WTC11 (cell line): ENCODE results near the gene SHANK1. TPM values are rescaled to one million over a fixed set of nuclear protein-coding genes. Genes with fewer than 3 reads are reported as not detected.

Source experiments
- ATAC-seq: fragments of 200-7000 bp; cut with Tn5 transposase; 2 replicates; pipeline ENCODE4 v1.10.0; 2021; ENCODE audit warnings: mild to moderate bottlenecking, moderate library complexity
- CTCF ChIA-PET: fragments of 300-600 bp; sonication (Branson Sonifier 250); formaldehyde crosslinking; loops from one replicate; lab custom pipeline; 2021; ENCODE audit warnings: antibody characterized with exemption; lab: Charles Lee
- POLR2A ChIA-PET: fragments of 350-600 bp; sonication (Branson Sonifier 250); formaldehyde crosslinking; loops from one replicate; lab custom pipeline; 2021; ENCODE audit warnings: antibody characterized with exemption; lab: Charles Lee
- DNase-seq: peaks from one replicate; pipeline ENCODE4 v3.0.0; 2021; ENCODE audit warnings: low spot score
- H3K27ac Mint-ChIP-seq: 2 replicates; pipeline ENCODE4 v1.8.0; 2021; ENCODE audit warnings: mixed read lengths
- H3K27me3 Mint-ChIP-seq: 2 replicates; pipeline ENCODE4 v1.8.0; 2021; ENCODE audit warnings: low read depth, mild to moderate bottlenecking, moderate library complexity, mixed read lengths
- H3K36me3 Mint-ChIP-seq: 2 replicates; pipeline ENCODE4 v1.8.0; 2021; ENCODE audit warnings: mixed read lengths
- H3K4me1 Mint-ChIP-seq: 2 replicates; pipeline ENCODE4 v1.8.0; 2022; ENCODE audit warnings: mixed read lengths
- H3K4me3 Mint-ChIP-seq: 2 replicates; pipeline ENCODE4 v1.8.0; 2021; ENCODE audit warnings: mild to moderate bottlenecking, moderate library complexity, mixed read lengths
- H3K9me3 Mint-ChIP-seq: 2 replicates; pipeline ENCODE4 v1.8.0; 2021; ENCODE audit warnings: mixed read lengths
- CREB1 ChIP-seq: sonication (generic); formaldehyde crosslinking; IDR thresholded peaks from 2 replicates; pipeline ENCODE4 v1.8.0; 2023; ENCODE audit warnings: mild to moderate bottlenecking, missing genetic modification reagents
- EMX1 ChIP-seq: fragments of 250-450 bp; sonication (Bioruptor Pico); IDR thresholded peaks from 2 replicates; pipeline ENCODE4 v1.8.0; 2021; ENCODE audit warnings: mild to moderate bottlenecking
- ETV6 ChIP-seq: sonication (generic); formaldehyde crosslinking; IDR thresholded peaks from 2 replicates; pipeline ENCODE4 v1.8.1; 2022; ENCODE audit warnings: mild to moderate bottlenecking, missing genetic modification reagents
- FOXK1 ChIP-seq: sonication (generic); formaldehyde crosslinking; IDR thresholded peaks from 2 replicates; pipeline ENCODE4 v1.8.0; 2022; ENCODE audit warnings: mild to moderate bottlenecking, moderate library complexity, missing genetic modification reagents
- FOXP1 ChIP-seq: sonication (generic); formaldehyde crosslinking; IDR thresholded peaks from 2 replicates; pipeline ENCODE4 v1.8.0; 2022; ENCODE audit warnings: missing genetic modification reagents, mild to moderate bottlenecking, moderate library complexity, borderline replicate concordance
- NFYB ChIP-seq: sonication (generic); formaldehyde crosslinking; conservative IDR thresholded peaks from 2 replicates; pipeline ENCODE4 v1.8.0; 2022; ENCODE audit warnings: low read depth, missing genetic modification reagents
- SP1 ChIP-seq: sonication (generic); formaldehyde crosslinking; conservative IDR thresholded peaks from 2 replicates; pipeline ENCODE4 v1.8.1; 2022; ENCODE audit warnings: missing genetic modification reagents
- TCF7 ChIP-seq: sonication (generic); formaldehyde crosslinking; IDR thresholded peaks from 2 replicates; pipeline ENCODE4 v1.8.0; 2022; ENCODE audit warnings: mild to moderate bottlenecking, low read depth, missing genetic modification reagents, moderate library complexity
- ZNF232 ChIP-seq: sonication (generic); formaldehyde crosslinking; IDR thresholded peaks from 2 replicates; pipeline ENCODE4 v1.8.0; 2022; ENCODE audit warnings: mild to moderate bottlenecking, missing genetic modification reagents
- total RNA-seq: library from RNA; stranded (reverse); gene quantifications from 3 replicates; pipeline ENCODE4 v1.2.3, GENCODE V29; 2021
- TF ChIP-seq, protein P1 (sequence below): sonication (generic); formaldehyde crosslinking; IDR thresholded peaks from 2 replicates; pipeline ENCODE4 v1.8.1; 2023; ENCODE audit warnings: mild to moderate bottlenecking, missing genetic modification reagents, moderate library complexity
- TF ChIP-seq, protein P2 (sequence below): sonication (generic); formaldehyde crosslinking; IDR thresholded peaks from 2 replicates; pipeline ENCODE4 v1.8.1; 2023; ENCODE audit warnings: mild to moderate bottlenecking, moderate library complexity, missing genetic modification reagents
- TF ChIP-seq, protein P3 (sequence below): sonication (generic); formaldehyde crosslinking; IDR thresholded peaks from 2 replicates; pipeline ENCODE4 v1.8.0; 2022; ENCODE audit warnings: mild to moderate bottlenecking, missing genetic modification reagents
- TF ChIP-seq, protein P4 (sequence below): sonication (generic); formaldehyde crosslinking; IDR thresholded peaks from 2 replicates; pipeline ENCODE4 v1.8.0; 2022; ENCODE audit warnings: mild to moderate bottlenecking, missing genetic modification reagents
- TF ChIP-seq, protein P5 (sequence below): sonication (generic); formaldehyde crosslinking; IDR thresholded peaks from 2 replicates; pipeline ENCODE4 v1.8.1; 2023; ENCODE audit warnings: mild to moderate bottlenecking, missing genetic modification reagents
- TF ChIP-seq, protein P6 (sequence below): sonication (generic); formaldehyde crosslinking; IDR thresholded peaks from 2 replicates; pipeline ENCODE4 v1.8.1; 2022; ENCODE audit warnings: missing genetic modification reagents, borderline replicate concordance
- TF ChIP-seq, protein P7 (sequence below): sonication (generic); formaldehyde crosslinking; IDR thresholded peaks from 2 replicates; pipeline ENCODE4 v1.8.0; 2022; ENCODE audit warnings: mild to moderate bottlenecking, missing genetic modification reagents
- TF ChIP-seq, protein P8 (sequence below): sonication (generic); formaldehyde crosslinking; IDR thresholded peaks from 2 replicates; pipeline ENCODE4 v1.8.1; 2023; ENCODE audit warnings: mild to moderate bottlenecking, missing genetic modification reagents

The SHANK1 gene
- total RNA-seq, 1 experiment from 2014 or later: 8.7 TPM

DNA sequence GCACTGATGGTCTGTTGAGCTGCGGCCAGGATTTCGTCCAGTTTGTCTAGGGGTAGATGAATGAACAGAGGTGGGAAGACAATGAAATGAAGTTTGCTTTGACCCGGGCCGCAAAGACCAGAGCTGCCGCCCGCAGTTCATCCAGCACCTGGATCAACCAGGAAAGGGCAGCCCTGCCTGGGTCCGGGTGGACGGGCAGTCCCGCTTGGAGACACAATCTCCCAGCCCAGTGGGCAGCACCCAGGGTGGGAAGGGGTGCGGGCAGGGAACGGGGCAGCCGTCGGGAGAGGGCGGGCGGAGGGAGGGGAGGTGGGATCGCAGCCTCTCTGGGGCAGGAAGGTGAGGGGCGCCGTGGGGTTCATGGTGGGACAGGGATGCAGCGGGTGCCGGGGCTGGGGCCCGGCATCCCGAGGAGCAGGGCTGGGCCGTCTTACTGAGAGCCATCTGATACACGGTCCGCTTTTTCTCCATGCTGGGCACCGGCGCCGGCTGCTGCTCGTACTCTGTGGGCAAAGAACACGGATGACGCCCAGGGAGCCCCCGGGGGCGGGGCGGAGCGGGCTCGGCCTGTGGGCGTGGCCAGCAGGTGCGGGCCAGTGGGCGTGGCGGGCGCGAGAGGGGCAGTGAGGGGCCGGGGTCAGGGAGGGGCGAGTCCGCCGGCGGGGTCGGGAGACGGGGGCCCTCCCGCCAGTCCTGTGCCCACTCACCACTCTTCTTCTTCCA, 33.1 kb downstream of the SHANK1 start:
- peaks cover 99% of the 10 kb centered on the region for H3K27me3 Mint-ChIP-seq
- H3K36me3 Mint-ChIP-seq: no peaks in the 10 kb centered on the region
- CTCF ChIA-PET: interaction anchor here (1.0 kb wide), 1 partner anchor 130 kb away, joined by 3 read pairs; no protein-coding TSS in a partner anchor
- ATAC-seq: peak; percentile 75
- TF ChIP-seq, protein P1, sequence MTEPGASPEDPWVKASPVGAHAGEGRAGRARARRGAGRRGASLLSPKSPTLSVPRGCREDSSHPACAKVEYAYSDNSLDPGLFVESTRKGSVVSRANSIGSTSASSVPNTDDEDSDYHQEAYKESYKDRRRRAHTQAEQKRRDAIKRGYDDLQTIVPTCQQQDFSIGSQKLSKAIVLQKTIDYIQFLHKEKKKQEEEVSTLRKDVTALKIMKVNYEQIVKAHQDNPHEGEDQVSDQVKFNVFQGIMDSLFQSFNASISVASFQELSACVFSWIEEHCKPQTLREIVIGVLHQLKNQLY (CRISPR knock-in tag): no peak
- TF ChIP-seq, protein P2, sequence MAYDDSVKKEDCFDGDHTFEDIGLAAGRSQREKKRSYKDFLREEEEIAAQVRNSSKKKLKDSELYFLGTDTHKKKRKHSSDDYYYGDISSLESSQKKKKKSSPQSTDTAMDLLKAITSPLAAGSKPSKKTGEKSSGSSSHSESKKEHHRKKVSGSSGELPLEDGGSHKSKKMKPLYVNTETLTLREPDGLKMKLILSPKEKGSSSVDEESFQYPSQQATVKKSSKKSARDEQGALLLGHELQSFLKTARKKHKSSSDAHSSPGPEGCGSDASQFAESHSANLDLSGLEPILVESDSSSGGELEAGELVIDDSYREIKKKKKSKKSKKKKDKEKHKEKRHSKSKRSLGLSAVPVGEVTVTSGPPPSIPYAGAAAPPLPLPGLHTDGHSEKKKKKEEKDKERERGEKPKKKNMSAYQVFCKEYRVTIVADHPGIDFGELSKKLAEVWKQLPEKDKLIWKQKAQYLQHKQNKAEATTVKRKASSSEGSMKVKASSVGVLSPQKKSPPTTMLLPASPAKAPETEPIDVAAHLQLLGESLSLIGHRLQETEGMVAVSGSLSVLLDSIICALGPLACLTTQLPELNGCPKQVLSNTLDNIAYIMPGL (CRISPR knock-in tag): peak; percentile 33; the same call in 1 of the 2 replicates
- TF ChIP-seq, protein P3, sequence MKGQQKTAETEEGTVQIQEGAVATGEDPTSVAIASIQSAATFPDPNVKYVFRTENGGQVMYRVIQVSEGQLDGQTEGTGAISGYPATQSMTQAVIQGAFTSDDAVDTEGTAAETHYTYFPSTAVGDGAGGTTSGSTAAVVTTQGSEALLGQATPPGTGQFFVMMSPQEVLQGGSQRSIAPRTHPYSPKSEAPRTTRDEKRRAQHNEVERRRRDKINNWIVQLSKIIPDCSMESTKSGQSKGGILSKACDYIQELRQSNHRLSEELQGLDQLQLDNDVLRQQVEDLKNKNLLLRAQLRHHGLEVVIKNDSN: no peak
- H3K4me1 Mint-ChIP-seq: peaks cover 6% of the 10 kb centered on the region
- peak overlapping the region; percentile 67 for H3K4me3 Mint-ChIP-seq
- H3K27ac Mint-ChIP-seq: no peak overlapping the region
- DNase-seq: peak; percentile 66
- POLR2A ChIA-PET: no interaction called here
- H3K9me3 Mint-ChIP-seq: no peaks in the 10 kb centered on the region

DNA sequence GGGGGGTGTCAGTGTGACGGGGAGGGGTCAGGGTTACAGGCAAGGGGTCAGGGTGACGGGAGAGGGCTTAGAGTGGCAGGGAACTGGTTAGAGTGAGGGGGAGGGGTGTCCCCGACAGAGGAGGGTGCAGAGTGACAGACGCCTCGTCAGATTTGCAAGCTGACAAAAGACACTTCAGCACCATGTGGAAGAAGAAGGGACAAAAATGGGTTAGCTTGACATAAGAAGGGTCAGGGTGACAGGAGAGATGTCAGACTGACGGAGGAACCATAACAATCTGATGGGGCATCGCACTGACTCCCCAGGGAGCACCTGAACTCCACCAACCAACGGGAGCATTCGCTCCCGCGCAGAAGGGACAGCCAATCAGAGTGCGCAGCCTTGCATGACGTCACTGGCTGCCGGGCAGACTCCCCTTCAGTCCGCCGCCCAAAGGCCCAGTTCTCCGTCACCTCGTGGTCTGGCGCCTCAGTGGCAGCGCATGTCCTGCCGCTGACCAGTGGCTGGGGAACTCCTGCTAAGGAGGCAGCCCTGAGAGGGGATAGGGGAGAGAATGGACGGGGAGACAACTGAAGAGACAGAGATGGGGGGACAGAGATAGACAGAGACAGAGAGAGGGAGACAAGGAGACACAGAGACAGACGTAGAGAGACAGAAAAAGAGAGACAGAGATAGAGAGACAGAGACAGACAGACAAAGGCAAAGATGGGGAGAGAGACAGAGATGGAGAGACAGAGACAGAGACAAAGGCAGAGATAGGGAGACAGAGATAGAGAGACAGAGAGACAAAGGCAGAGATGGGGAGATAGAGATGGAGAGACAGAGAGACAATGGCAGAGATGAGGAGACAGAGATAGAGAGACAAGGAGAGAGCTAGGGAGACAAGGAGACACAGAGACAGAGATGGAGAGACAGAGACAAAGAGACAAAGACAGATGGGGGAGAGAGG, 40.2 kb downstream of the SHANK1 start:
- ChIA-PET POLR2A (no interaction called here), CTCF (interaction anchor here (0.6 to 1.0 kb wide), 2 partner anchors 10 to 85 kb away, joined by 3 read pairs; no protein-coding TSS in a partner anchor)
- H3K9me3 Mint-ChIP-seq: 0 out of 2 replicates have a peak, but pooled peaks cover 4% of the 10 kb centered on the region
- DNase-seq (peak; percentile 90), ATAC-seq (peak; percentile 89)
- peaks cover 85% of the 10 kb centered on the region for H3K27me3 Mint-ChIP-seq
- H3K27ac Mint-ChIP-seq: no peak overlapping the region
- H3K4me1 Mint-ChIP-seq: peaks cover 16% of the 10 kb centered on the region
- H3K36me3 Mint-ChIP-seq: peaks cover 3% of the 10 kb centered on the region; the same call in 1 of the 2 replicates
- peak overlapping the region; percentile 31 for H3K4me3 Mint-ChIP-seq
- TF ChIP-seq, protein P4, sequence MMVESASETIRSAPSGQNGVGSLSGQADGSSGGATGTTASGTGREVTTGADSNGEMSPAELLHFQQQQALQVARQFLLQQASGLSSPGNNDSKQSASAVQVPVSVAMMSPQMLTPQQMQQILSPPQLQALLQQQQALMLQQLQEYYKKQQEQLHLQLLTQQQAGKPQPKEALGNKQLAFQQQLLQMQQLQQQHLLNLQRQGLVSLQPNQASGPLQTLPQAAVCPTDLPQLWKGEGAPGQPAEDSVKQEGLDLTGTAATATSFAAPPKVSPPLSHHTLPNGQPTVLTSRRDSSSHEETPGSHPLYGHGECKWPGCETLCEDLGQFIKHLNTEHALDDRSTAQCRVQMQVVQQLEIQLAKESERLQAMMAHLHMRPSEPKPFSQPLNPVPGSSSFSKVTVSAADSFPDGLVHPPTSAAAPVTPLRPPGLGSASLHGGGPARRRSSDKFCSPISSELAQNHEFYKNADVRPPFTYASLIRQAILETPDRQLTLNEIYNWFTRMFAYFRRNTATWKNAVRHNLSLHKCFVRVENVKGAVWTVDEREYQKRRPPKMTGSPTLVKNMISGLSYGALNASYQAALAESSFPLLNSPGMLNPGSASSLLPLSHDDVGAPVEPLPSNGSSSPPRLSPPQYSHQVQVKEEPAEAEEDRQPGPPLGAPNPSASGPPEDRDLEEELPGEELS (CRISPR knock-in tag): 0 out of 2 replicates have a peak, but pooled peaks have one; percentile 18
- TF ChIP-seq SP1 (CRISPR knock-in tag) (peak; percentile 38; the same call in 1 of the 2 replicates), ZNF232 (CRISPR knock-in tag) (0 out of 2 replicates have a peak, but pooled peaks have one; percentile 2), EMX1 (CRISPR knock-in tag) (no peak), ETV6 (peak; percentile 75; the same call in 1 of the 2 replicates), FOXK1 (CRISPR knock-in tag) (peak; percentile 25; the same call in 1 of the 2 replicates), NFYB (CRISPR knock-in tag) (peak; percentile 99), CREB1 (no peak), FOXP1 (CRISPR knock-in tag) (peak; percentile 71; the same call in 1 of the 2 replicates), TCF7 (0 out of 2 replicates have a peak, but pooled peaks have one; percentile 53)
- TF ChIP-seq, protein P5, sequence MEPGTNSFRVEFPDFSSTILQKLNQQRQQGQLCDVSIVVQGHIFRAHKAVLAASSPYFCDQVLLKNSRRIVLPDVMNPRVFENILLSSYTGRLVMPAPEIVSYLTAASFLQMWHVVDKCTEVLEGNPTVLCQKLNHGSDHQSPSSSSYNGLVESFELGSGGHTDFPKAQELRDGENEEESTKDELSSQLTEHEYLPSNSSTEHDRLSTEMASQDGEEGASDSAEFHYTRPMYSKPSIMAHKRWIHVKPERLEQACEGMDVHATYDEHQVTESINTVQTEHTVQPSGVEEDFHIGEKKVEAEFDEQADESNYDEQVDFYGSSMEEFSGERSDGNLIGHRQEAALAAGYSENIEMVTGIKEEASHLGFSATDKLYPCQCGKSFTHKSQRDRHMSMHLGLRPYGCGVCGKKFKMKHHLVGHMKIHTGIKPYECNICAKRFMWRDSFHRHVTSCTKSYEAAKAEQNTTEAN: 0 out of 2 replicates have a peak, but pooled peaks have one; percentile 35
- TF ChIP-seq, protein P6, sequence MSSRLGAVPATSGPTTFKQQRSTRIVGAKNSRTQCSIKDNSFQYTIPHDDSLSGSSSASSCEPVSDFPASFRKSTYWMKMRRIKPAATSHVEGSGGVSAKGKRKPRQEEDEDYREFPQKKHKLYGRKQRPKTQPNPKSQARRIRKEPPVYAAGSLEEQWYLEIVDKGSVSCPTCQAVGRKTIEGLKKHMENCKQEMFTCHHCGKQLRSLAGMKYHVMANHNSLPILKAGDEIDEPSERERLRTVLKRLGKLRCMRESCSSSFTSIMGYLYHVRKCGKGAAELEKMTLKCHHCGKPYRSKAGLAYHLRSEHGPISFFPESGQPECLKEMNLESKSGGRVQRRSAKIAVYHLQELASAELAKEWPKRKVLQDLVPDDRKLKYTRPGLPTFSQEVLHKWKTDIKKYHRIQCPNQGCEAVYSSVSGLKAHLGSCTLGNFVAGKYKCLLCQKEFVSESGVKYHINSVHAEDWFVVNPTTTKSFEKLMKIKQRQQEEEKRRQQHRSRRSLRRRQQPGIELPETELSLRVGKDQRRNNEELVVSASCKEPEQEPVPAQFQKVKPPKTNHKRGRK (CRISPR knock-in tag): no peak
- TF ChIP-seq, protein P7, sequence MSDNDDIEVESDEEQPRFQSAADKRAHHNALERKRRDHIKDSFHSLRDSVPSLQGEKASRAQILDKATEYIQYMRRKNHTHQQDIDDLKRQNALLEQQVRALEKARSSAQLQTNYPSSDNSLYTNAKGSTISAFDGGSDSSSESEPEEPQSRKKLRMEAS (CRISPR knock-in tag): peak; percentile 95
- TF ChIP-seq, protein P8, sequence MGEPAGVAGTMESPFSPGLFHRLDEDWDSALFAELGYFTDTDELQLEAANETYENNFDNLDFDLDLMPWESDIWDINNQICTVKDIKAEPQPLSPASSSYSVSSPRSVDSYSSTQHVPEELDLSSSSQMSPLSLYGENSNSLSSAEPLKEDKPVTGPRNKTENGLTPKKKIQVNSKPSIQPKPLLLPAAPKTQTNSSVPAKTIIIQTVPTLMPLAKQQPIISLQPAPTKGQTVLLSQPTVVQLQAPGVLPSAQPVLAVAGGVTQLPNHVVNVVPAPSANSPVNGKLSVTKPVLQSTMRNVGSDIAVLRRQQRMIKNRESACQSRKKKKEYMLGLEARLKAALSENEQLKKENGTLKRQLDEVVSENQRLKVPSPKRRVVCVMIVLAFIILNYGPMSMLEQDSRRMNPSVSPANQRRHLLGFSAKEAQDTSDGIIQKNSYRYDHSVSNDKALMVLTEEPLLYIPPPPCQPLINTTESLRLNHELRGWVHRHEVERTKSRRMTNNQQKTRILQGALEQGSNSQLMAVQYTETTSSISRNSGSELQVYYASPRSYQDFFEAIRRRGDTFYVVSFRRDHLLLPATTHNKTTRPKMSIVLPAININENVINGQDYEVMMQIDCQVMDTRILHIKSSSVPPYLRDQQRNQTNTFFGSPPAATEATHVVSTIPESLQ: no peak
- TF ChIP-seq, protein P3: no peak
